ENCODE results near the gene HOXA11.

The HOXA11 gene

GRCh38 chr7:27162561-27163287 is 22.3 kb downstream of the HOXA11 start:
- Histone ChIP-seq H3K36me3 (ENCODE audit: insufficient read depth, low read length) (peaks cover 9% of the 10 kb centered on the region), H3K9ac (ENCODE audit: low read depth, low read length) (peak overlapping the region; percentile 97), H3K27me3 (ENCODE audit: control insufficient read depth, insufficient read depth, low read length) (no peaks in the 10 kb centered on the region), H3K4me3 (ENCODE audit: low read length) (peak overlapping the region; percentile 88), H3K4me1 (ENCODE audit: control insufficient read depth, insufficient read depth, low read length) (peaks cover 34% of the 10 kb centered on the region), H3K9me3 (replicated peaks; ENCODE audit: low read length) (no peaks in the 10 kb centered on the region), H3K4me2 (ENCODE audit: low read length) (peak overlapping the region; percentile 98)

GRCh38 chr7:27161721-27162560 is 23.1 kb downstream of the HOXA11 start:
- Histone ChIP-seq H3K36me3 (ENCODE audit: insufficient read depth, low read length) (peaks cover 9% of the 10 kb centered on the region), H3K27me3 (ENCODE audit: control insufficient read depth, insufficient read depth, low read length) (no peaks in the 10 kb centered on the region), H3K4me1 (ENCODE audit: control insufficient read depth, insufficient read depth, low read length) (peaks cover 27% of the 10 kb centered on the region), H3K4me2 (ENCODE audit: low read length) (peak overlapping the region; percentile 98), H3K9ac (ENCODE audit: low read depth, low read length) (peak overlapping the region; percentile 97), H3K9me3 (replicated peaks; ENCODE audit: low read length) (no peaks in the 10 kb centered on the region), H3K4me3 (ENCODE audit: low read length) (peak overlapping the region; percentile 88)

- no peaks in the 10 kb centered on the region for H3K27me3 ChIP-seq (ENCODE audit: control insufficient read depth, insufficient read depth, low read length)
These were observed 23.8 kb downstream of the HOXA11 start for GRCh38 chr7:27161214-27161720.

GRCh38 chr7:27160546-27161213 is 24.4 kb downstream of the HOXA11 start:
- Histone ChIP-seq H3K36me3 (ENCODE audit: insufficient read depth, low read length) (peaks cover 9% of the 10 kb centered on the region), H3K4me2 (ENCODE audit: low read length) (peak overlapping the region; percentile 99), H3K4me3 (ENCODE audit: low read length) (peak overlapping the region; percentile 82), H3K9me3 (replicated peaks; ENCODE audit: low read length) (no peaks in the 10 kb centered on the region), H3K4me1 (ENCODE audit: control insufficient read depth, insufficient read depth, low read length) (peaks cover 18% of the 10 kb centered on the region), H3K27me3 (ENCODE audit: control insufficient read depth, insufficient read depth, low read length) (no peaks in the 10 kb centered on the region), H3K9ac (ENCODE audit: low read depth, low read length) (peak overlapping the region; percentile 85)

More at GRCh38 chr7:27161214-27161720, 23.8 kb downstream of the HOXA11 start:
- peak overlapping the region; percentile 99 for H3K4me2 ChIP-seq (ENCODE audit: low read length)
- H3K9me3 ChIP-seq (replicated peaks; ENCODE audit: low read length), result no peaks in the 10 kb centered on the region
- H3K36me3 ChIP-seq (ENCODE audit: insufficient read depth, low read length), result peaks cover 9% of the 10 kb centered on the region
- peak overlapping the region; percentile 67 for H3K9ac ChIP-seq (ENCODE audit: low read depth, low read length)
- H3K4me1 ChIP-seq (ENCODE audit: control insufficient read depth, insufficient read depth, low read length), result peaks cover 22% of the 10 kb centered on the region
- peak overlapping the region; percentile 82 for H3K4me3 ChIP-seq (ENCODE audit: low read length)

GRCh38 chr7:27160145-27160545 is 24.9 kb downstream of the HOXA11 start:
- Histone ChIP-seq H3K36me3 (ENCODE audit: insufficient read depth, low read length) (peaks cover 9% of the 10 kb centered on the region), H3K9me3 (replicated peaks; ENCODE audit: low read length) (no peaks in the 10 kb centered on the region), H3K4me2 (ENCODE audit: low read length) (peak overlapping the region; percentile 99), H3K9ac (ENCODE audit: low read depth, low read length) (peak overlapping the region; percentile 85), H3K4me1 (ENCODE audit: control insufficient read depth, insufficient read depth, low read length) (peaks cover 23% of the 10 kb centered on the region), H3K4me3 (ENCODE audit: low read length) (peak overlapping the region; percentile 82), H3K27me3 (ENCODE audit: control insufficient read depth, insufficient read depth, low read length) (no peaks in the 10 kb centered on the region)

GRCh38 chr7:27159266-27160144 is 25.5 kb downstream of the HOXA11 start:
- no peaks in the 10 kb centered on the region for H3K27me3 ChIP-seq (ENCODE audit: control insufficient read depth, insufficient read depth, low read length)
- H3K4me2 ChIP-seq (ENCODE audit: low read length), result peak overlapping the region; percentile 99
- no peak overlapping the region for H3K9ac ChIP-seq (ENCODE audit: low read depth, low read length)
- H3K36me3 ChIP-seq (ENCODE audit: insufficient read depth, low read length), result peaks cover 9% of the 10 kb centered on the region
- no peaks in the 10 kb centered on the region for H3K9me3 ChIP-seq (replicated peaks; ENCODE audit: low read length)
- H3K4me1 ChIP-seq (ENCODE audit: control insufficient read depth, insufficient read depth, low read length), result peaks cover 24% of the 10 kb centered on the region
- peak overlapping the region; percentile 82 for H3K4me3 ChIP-seq (ENCODE audit: low read length)

- Histone ChIP-seq H3K9me3 (replicated peaks; ENCODE audit: low read length) (no peaks in the 10 kb centered on the region), H3K9ac (ENCODE audit: low read depth, low read length) (no peak overlapping the region), H3K4me3 (ENCODE audit: low read length) (no peak overlapping the region), H3K4me2 (ENCODE audit: low read length) (peak overlapping the region; percentile 99), H3K36me3 (ENCODE audit: insufficient read depth, low read length) (peaks cover 8% of the 10 kb centered on the region), H3K4me1 (ENCODE audit: control insufficient read depth, insufficient read depth, low read length) (peaks cover 28% of the 10 kb centered on the region), H3K27me3 (ENCODE audit: control insufficient read depth, insufficient read depth, low read length) (no peaks in the 10 kb centered on the region)
These were observed 26.4 kb downstream of the HOXA11 start for GRCh38 chr7:27158436-27159265.

- no peaks in the 10 kb centered on the region for H3K9me3 ChIP-seq (replicated peaks; ENCODE audit: low read length)
These were observed 27.2 kb downstream of the HOXA11 start for GRCh38 chr7:27157702-27158431.

GRCh38 chr7:27156916-27157701 is 27.9 kb downstream of the HOXA11 start:
- no peaks in the 10 kb centered on the region for H3K27me3 ChIP-seq (ENCODE audit: control insufficient read depth, insufficient read depth, low read length)
- no peaks in the 10 kb centered on the region for H3K36me3 ChIP-seq (ENCODE audit: insufficient read depth, low read length)
- H3K4me2 ChIP-seq (ENCODE audit: low read length), result peak overlapping the region; percentile 87
- H3K4me3 ChIP-seq (ENCODE audit: low read length), result peak overlapping the region; percentile 86
- peaks cover 39% of the 10 kb centered on the region for H3K4me1 ChIP-seq (ENCODE audit: control insufficient read depth, insufficient read depth, low read length)
- H3K9ac ChIP-seq (ENCODE audit: low read depth, low read length), result peak overlapping the region; percentile 80
- H3K9me3 ChIP-seq (replicated peaks; ENCODE audit: low read length), result no peaks in the 10 kb centered on the region

More at GRCh38 chr7:27157702-27158431, 27.2 kb downstream of the HOXA11 start:
- Histone ChIP-seq H3K9ac (ENCODE audit: low read depth, low read length) (no peak overlapping the region), H3K27me3 (ENCODE audit: control insufficient read depth, insufficient read depth, low read length) (no peaks in the 10 kb centered on the region), H3K4me2 (ENCODE audit: low read length) (peak overlapping the region; percentile 99), H3K36me3 (ENCODE audit: insufficient read depth, low read length) (peaks cover under 1% of the 10 kb centered on the region), H3K4me1 (ENCODE audit: control insufficient read depth, insufficient read depth, low read length) (peaks cover 33% of the 10 kb centered on the region), H3K4me3 (ENCODE audit: low read length) (no peak overlapping the region)

All from skeletal muscle satellite cell (primary cell).